Stimulated activated CD4-positive, alpha-beta T cell treated with anti-CD3 and anti-CD28 coated beads, Interleukin-2, amount 100 ng/mL, for 4 hours (primary cell): ENCODE data around the gene PDIK1L.
"Not testable (repeated sequence)": the region's sequence is repeated elsewhere in the genome, so short reads cannot be mapped to it uniquely, and the experiment has no call there.

Source experiments
- DNase-seq: peaks from one replicate; pipeline ENCODE4 v3.0.0-alpha.2; 2020; ENCODE audit warnings: low read depth

Gene PDIK1L

DNA sequence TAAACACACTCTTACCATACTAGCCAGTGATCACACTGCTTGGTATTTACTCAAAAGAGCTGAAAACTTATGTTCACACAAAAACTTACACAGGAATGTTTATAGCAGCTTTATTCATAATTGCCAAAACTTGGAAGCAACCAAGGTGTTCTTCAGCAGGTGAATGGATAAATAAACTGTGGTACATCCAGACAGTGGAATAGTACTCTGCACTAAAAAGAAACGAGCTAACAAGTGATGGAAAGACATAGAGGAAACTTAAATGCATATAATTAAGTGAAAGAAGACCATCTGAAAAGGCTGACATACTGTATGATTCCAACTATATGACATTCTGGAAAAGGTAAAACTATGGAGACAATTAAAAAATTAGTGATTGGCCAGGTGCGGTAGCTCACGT lies 20.7 kb upstream of the PDIK1L start:
- no peak for DNase-seq

- DNase-seq: no peak
Observed at GRCh38 chr1:26092422-26092821, 19.2 kb upstream of the PDIK1L start.

DNA sequence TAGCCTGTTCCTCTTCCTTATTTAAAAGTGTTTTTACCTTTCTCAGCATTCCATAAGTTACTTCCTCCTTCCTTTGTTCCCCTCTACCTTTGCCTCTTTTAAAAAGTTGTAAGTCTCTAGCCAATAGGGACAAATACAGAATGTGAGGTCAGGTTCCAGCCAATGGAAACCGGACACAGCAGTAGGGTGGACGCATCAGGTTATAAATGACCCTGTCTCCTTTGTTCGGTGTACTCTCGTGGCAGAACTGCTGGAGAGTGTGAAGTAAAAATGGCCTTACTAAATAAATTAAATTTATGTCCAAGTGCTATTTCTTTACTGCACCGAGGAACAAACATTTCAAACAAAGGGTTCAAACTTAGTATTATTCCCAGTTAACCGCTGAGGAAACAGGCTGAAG lies 18.1 kb upstream of the PDIK1L start:
- not testable (repeated sequence) for DNase-seq

- DNase-seq: no peak
Observed at GRCh38 chr1:26094076-26094669, 17.5 kb upstream of the PDIK1L start.

GRCh38 chr1:26094677-26095383 lies 16.8 kb upstream of the PDIK1L start:
- DNase-seq: no peak

GRCh38 chr1:26096471-26096870 lies 15.2 kb upstream of the PDIK1L start:
- no peak for DNase-seq

DNA sequence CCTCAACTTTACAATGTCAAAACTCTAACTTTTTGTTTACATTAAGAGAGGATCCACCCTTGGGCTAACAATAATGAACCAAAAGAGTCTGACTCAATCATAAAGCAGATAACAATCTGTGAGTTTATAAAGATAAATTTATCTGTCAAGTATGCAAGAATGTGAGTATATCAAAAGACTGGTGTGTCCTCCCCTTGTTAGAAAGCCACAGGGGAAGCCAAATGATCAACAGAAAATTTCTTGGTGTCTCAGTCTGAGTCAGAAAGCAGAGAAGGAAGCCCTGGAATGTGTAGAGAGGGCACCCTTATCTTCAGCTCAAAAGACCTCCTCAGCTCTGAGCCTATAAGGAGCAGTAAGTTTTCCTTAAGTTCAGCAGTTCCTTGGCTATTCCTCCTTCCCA lies 13.9 kb upstream of the PDIK1L start:
- no peak for DNase-seq

- no peak for DNase-seq
Observed at GRCh38 chr1:26098602-26099001, 13.0 kb upstream of the PDIK1L start.

DNA sequence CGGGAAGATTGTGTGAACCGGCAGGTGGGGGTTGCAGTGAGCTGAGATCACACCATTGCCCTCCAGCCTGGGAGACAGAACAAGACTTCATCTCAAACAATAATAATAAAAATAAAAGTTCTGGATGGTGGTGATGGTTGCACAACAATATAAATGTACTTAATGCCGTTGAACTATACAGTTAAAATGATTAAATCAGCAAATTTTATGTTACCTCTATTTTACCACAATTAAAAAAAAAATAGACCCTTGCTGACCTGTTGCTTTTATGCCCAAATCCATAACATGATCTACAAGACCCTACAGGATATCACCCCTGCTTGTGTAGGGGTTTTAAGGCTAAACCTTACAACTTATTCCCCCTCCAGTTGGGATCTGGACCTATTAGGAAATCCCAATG lies 11.8 kb upstream of the PDIK1L start:
- DNase-seq: no peak

GRCh38 chr1:26100204-26100603 lies 11.4 kb upstream of the PDIK1L start:
- not testable (repeated sequence) for DNase-seq

DNA sequence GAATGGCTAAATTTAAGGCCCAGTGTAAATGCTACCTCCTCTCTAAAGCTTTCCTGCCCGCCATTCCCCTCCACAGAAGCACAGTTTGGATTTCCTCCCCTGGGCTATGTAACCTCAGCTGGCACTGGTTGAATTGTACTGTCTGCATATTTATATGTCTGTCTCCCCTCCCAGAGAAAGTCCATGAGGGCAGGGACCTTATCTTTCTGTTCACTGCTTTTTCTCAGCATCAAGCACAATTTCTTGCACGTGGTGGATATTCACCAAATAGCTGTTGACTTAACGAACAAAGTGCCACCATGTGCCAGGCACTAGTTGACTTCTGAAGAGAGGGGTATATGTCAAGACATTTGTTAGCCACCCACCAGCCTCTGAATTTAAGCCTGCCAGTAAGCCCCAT lies 9.5 kb upstream of the PDIK1L start:
- DNase-seq: no peak

DNA sequence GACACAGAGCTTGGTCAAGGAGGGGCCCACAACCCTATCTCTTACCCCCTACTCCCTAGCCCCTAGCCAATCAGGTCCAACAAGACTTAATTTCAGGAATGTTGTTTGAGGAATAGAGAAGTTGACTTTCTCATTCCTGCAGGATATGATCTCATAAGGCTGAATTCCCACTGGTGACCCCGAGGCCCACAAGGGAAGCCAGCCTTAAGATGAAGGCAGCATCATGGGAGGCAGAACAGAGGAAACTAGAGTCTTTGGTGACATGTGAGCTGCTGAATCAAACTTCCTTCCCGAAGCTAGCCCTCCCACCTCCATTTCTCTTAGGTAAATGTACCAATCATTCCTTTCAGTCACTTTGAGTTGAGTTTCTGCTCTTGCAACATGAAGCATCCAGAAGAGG lies 9.1 kb upstream of the PDIK1L start:
- DNase-seq: no peak

- DNase-seq: not testable (repeated sequence)
Observed at GRCh38 chr1:26105226-26105548, 6.4 kb upstream of the PDIK1L start.

GRCh38 chr1:26109229-26110164 lies 2.1 kb upstream of the PDIK1L start:
- no peak for DNase-seq

GRCh38 chr1:26110731-26111529 lies 694 bp upstream of the PDIK1L start:
- peak; percentile 51 for DNase-seq

DNA sequence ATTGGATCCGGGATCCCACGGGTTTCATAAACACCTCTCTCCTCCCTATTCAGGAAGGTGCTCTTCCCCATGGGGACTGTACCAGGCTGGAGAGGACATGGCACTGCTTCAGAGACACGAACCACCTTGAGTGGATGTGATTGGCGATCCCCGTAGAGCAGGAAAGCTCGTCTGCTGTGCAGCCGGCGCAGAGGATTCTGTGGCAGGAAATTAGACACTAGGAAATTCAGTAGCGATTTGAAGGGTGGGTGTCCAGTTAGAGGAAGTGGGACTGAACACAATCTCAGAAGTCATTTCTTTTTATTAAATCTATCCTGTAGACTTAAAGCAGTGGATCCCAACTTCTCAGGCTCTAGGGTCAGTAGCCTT lies 767 bp downstream of the PDIK1L start:
- no peak for DNase-seq

GRCh38 chr1:26114165-26114927 lies 2.7 kb downstream of the PDIK1L start:
- DNase-seq: no peak

DNA sequence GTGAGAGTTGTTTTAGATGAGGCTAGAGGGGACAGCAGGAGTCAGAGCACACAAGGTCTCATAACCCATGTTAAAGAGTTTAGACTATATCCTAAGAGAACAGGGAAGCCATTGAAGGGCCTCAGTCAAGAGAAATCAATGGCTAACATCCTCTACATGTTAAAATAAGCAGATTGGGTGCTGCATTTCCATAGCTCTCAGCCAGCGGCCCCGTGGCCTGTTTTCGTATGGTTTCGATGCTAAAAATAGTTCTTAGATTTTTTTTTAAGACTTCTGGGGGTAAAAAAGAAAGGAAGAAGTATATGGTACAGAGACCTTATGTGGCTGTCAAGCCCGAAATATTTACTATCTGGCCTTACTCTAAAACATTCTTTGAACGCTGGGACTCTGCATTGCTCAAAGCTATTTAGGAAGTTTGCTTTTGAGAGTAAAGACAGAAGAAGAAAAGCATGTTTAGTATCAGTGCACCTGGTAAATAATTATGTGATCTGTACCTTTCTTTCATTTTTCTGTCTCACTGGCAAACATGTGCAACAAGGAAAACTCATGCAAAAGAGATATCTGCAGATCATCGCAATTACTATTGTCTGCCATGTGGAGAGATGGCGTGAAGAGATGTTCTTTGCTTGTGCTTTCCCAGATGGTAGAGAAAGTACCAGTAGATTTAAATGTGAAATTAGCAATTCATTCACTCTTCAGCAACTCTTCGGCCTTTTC lies 8.4 kb downstream of the PDIK1L start:
- DNase-seq: no peak

GRCh38 chr1:26121854-26122773 lies 10.5 kb downstream of the PDIK1L start:
- no peak for DNase-seq
